IMR-90 (cell line): ENCODE data around the gene DRD5. TPM values are rescaled to one million over a fixed set of nuclear protein-coding genes. Genes with fewer than 3 reads are reported as not detected.

ENCODE experiments used
- ATAC-seq: fragments of 200-7000 bp; cut with Tn5 transposase; 2 replicates; pipeline ENCODE4 v1.9.1; 2020; ENCODE audit warnings: low read depth, mild to moderate bottlenecking, moderate library complexity
- BruUV-seq: library from RNA; stranded (reverse); fragments of 400-500 nt; replicated peaks from 2 replicates; lab custom pipeline; 2021; lab: Mats Ljungman, UMichigan
- CTCF ChIA-PET: fragments of 300-600 bp; formaldehyde crosslinking; extraction: SDS; loops from one replicate; lab custom pipeline; 2021; ENCODE audit warnings: antibody characterized with exemption; lab: Yijun Ruan, JAX
- POLR2A ChIA-PET: fragments of 300-600 bp; sonication (Branson Sonifier 250); formaldehyde crosslinking; loops from one replicate; lab custom pipeline; 2022; ENCODE audit warnings: antibody characterized with exemption; ENCODE audit not compliant: unreplicated experiment; lab: Charles Lee
- DNase-seq: peaks from one replicate; pipeline ENCODE4 v3.0.0; 2013
- H2AFZ ChIP-seq: replicated peaks from 2 replicates; pipeline ENCODE3; 2013; ENCODE audit warnings: low read length, mild to moderate bottlenecking; ENCODE audit not compliant: poor library complexity
- H2AK5ac ChIP-seq: 2 replicates; pipeline ENCODE4 v1.6.1; 2013; ENCODE audit warnings: low read depth, low read length, inconsistent platforms
- H2AK9ac ChIP-seq: replicated peaks from 2 replicates; pipeline ENCODE3; 2013; ENCODE audit warnings: mild to moderate bottlenecking, low read depth, low read length, moderate library complexity; ENCODE audit not compliant: poor library complexity
- H2BK120ac ChIP-seq: 2 replicates; pipeline ENCODE4 v1.6.1; 2013; ENCODE audit warnings: low read depth, low read length, inconsistent platforms
- H2BK15ac ChIP-seq: 3 replicates; pipeline ENCODE4 v1.6.1; 2013; ENCODE audit warnings: low read depth, low read length, inconsistent platforms
- H2BK20ac ChIP-seq: 2 replicates; pipeline ENCODE4 v1.6.1; 2013; ENCODE audit warnings: low read depth, mild to moderate bottlenecking, inconsistent platforms, low read length, moderate library complexity
- H2BK5ac ChIP-seq: 2 replicates; pipeline ENCODE4 v1.6.1; 2013; ENCODE audit warnings: mild to moderate bottlenecking, low read depth, low read length, inconsistent platforms; ENCODE audit not compliant: poor library complexity, severe bottlenecking
- H3K14ac ChIP-seq: replicated peaks from 2 replicates; pipeline ENCODE4 v1.6.1; 2013; ENCODE audit warnings: low read depth, low read length, inconsistent platforms
- H3K18ac ChIP-seq: 2 replicates; pipeline ENCODE4 v1.6.1; 2013; ENCODE audit warnings: low read depth, low read length, control low read depth
- H3K23ac ChIP-seq: 2 replicates; pipeline ENCODE4 v1.6.1; 2013; ENCODE audit warnings: low read depth, low read length, inconsistent platforms
- H3K27ac ChIP-seq: 2 replicates; pipeline ENCODE4 v1.5.1; 2013; ENCODE audit warnings: mild to moderate bottlenecking, control low read depth, low read length; ENCODE audit not compliant: insufficient read depth
- H3K27me3 ChIP-seq: 2 replicates; pipeline ENCODE4 v1.6.1; 2013; ENCODE audit warnings: low read length; ENCODE audit not compliant: control insufficient read depth, insufficient read depth
- H3K36me3 ChIP-seq: 2 replicates; pipeline ENCODE4 v1.6.1; 2013; ENCODE audit warnings: low read length, mixed read lengths; ENCODE audit not compliant: control insufficient read depth, insufficient read depth
- H3K4ac ChIP-seq: 2 replicates; pipeline ENCODE4 v1.6.1; 2013; ENCODE audit warnings: low read depth, low read length, inconsistent platforms
- H3K4me1 ChIP-seq: 2 replicates; pipeline ENCODE4 v1.6.1; 2013; ENCODE audit warnings: low read length, mixed read lengths; ENCODE audit not compliant: control insufficient read depth, insufficient read depth
- H3K4me2 ChIP-seq: 2 replicates; pipeline ENCODE4 v1.6.1; 2013; ENCODE audit warnings: low read depth, mild to moderate bottlenecking, control low read depth, low read length, moderate library complexity
- H3K4me3 ChIP-seq: 2 replicates; pipeline ENCODE4 v1.5.1; 2013; ENCODE audit warnings: low read depth, mild to moderate bottlenecking, control low read depth, low read length, moderate library complexity; ENCODE audit not compliant: insufficient read depth
- H3K56ac ChIP-seq: 2 replicates; pipeline ENCODE4 v1.6.1; 2013; ENCODE audit warnings: low read length, inconsistent platforms; ENCODE audit not compliant: insufficient read depth; ENCODE audit errors: extremely low read depth
- H3K79me1 ChIP-seq, 2 experiments: 2 replicates each; pipeline ENCODE4 v1.6.1; 2013; ENCODE audit warnings: low read length in 2 of 2, inconsistent platforms in 1 of 2, low read depth in 1 of 2
- H3K9ac ChIP-seq: 2 replicates; pipeline ENCODE4 v1.6.1; 2013; ENCODE audit warnings: low read depth, low read length, control low read depth
- H3K9me1 ChIP-seq: 2 replicates; pipeline ENCODE4 v1.6.1; 2013; ENCODE audit warnings: low read length, inconsistent platforms; ENCODE audit not compliant: insufficient read depth
- H3K9me3 ChIP-seq: 2 replicates; pipeline ENCODE4 v1.6.1; 2013; ENCODE audit warnings: low read length; ENCODE audit not compliant: control insufficient read depth, insufficient read depth
- H4K20me1 ChIP-seq: 2 replicates; pipeline ENCODE4 v1.6.1; 2013; ENCODE audit warnings: low read length, inconsistent platforms; ENCODE audit not compliant: insufficient read depth
- H4K5ac ChIP-seq: 2 replicates; pipeline ENCODE4 v1.6.1; 2013; ENCODE audit warnings: mild to moderate bottlenecking, low read depth, low read length, control low read depth
- H4K8ac ChIP-seq, 2 experiments: 2 replicates each; pipeline ENCODE4 v1.6.1; 2013; ENCODE audit warnings: low read depth in 2 of 2, low read length in 2 of 2, control low read depth in 1 of 2, inconsistent platforms in 1 of 2
- H4K91ac ChIP-seq: 2 replicates; pipeline ENCODE4 v1.6.1; 2013; ENCODE audit warnings: low read depth, low read length, inconsistent platforms; ENCODE audit not compliant: insufficient read depth
- BHLHE40 ChIP-seq: fragments of 150-350 bp; IDR thresholded peaks from 2 replicates; pipeline ENCODE4 v1.6.1; 2016; ENCODE audit warnings: mild to moderate bottlenecking, low read depth, low read length
- NFE2L2 ChIP-seq: fragments of 150-350 bp; IDR thresholded peaks from 2 replicates; pipeline ENCODE4 v1.6.1; 2016; ENCODE audit warnings: low read depth, mild to moderate bottlenecking, low read length
- RCOR1 ChIP-seq: IDR thresholded peaks from 2 replicates; pipeline ENCODE4 v1.6.1; 2012; ENCODE audit warnings: mild to moderate bottlenecking, low read length, improper control_type of control experiment; ENCODE audit not compliant: insufficient replicate concordance
- WGBS, 2 experiments: methylation state at CpG; one replicate each; pipeline versions ENCODE4 v1.1.5 to v1.1.7; 2013; ENCODE audit warnings: missing lambda C conversion rate in 2 of 2; ENCODE audit not compliant: insufficient read length in 1 of 2; ENCODE audit errors: extremely low coverage in 2 of 2; 5-methylcytosine and 5-hydroxymethylcytosine counted together
- dilution Hi-C: fragments of 300-500 bp; cut with HindIII; formaldehyde crosslinking; loops from one replicate; pipeline ENCODE4 v1.14.3; 2018; ENCODE audit warnings: low sequenced_read_pairs; ENCODE audit not compliant: unreplicated experiment
- in situ Hi-C: fragments of 300-500 bp; cut with MboI; formaldehyde crosslinking; loops from 3 replicates; pipeline ENCODE4 v1.14.3; 2019; ENCODE audit warnings: low sequenced_read_pairs, inconsistent platforms, mixed read lengths
- intact Hi-C: fragments of 100-400 bp; cut with micrococcal nuclease; formaldehyde crosslinking; loops from 2 replicates; pipeline ENCODE4 v1.10.0; 2022
- polyA plus RNA-seq, 3 experiments: library from polyadenylated mRNA; depleted of rRNA; stranded (reverse); fragments of >200 nt; gene quantifications; 2 replicates each; pipeline ENCODE4 v1.2.3, GENCODE V29; 2012; ENCODE audit warnings: low replicate concordance in 1 of 3
- total RNA-seq: library from RNA; depleted of rRNA; stranded (reverse); fragments of >200 nt; gene quantifications from 2 replicates; pipeline ENCODE4 v1.2.3, GENCODE V29; 2012

Gene DRD5
- total and polyA plus RNA-seq, 2 of the 4 experiments (the other 2 are of a cell fraction): not detected

DNA sequence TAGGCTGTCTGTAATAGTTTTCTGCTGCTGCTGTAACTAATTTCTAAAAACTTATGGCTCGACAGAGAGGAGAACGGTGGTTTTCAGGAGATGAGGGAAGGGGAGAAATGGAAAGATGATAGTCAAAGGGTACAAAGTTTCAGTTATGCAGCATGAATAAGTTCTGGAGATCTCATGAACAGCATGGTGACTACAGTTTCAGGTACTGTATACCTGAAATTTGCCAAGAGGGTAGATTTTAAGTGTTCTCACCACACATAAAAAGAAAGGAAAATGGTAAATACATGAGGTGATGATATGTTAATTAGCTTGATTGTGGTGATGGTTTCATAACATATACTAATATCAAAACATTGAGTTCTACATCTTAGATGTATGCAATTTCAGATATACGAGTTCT is 34.9 kb downstream of the DRD5 start:
- H4K20me1 ChIP-seq: no peaks in the 10 kb centered on the region
- H3K4ac ChIP-seq: no peak overlapping the region
- no peak overlapping the region for H2AK5ac ChIP-seq
- no peak overlapping the region for H2BK15ac ChIP-seq
- H3K79me1 ChIP-seq: no peaks in the 10 kb centered on the region
- no peak overlapping the region for H3K23ac ChIP-seq
- no peak overlapping the region for H4K5ac ChIP-seq
- no TSS peak for BruUV-seq
- no peak overlapping the region for H2BK120ac ChIP-seq
- no peak overlapping the region for H3K27ac ChIP-seq
- H3K9me1 ChIP-seq: no peaks in the 10 kb centered on the region
- no peak overlapping the region for H4K8ac ChIP-seq
- H3K18ac ChIP-seq: no peak overlapping the region
- H3K14ac ChIP-seq: no peak overlapping the region
- DNase-seq (no peak), ATAC-seq (no peak)
- H3K36me3 ChIP-seq: no peaks in the 10 kb centered on the region
- ChIA-PET CTCF (no interaction called here), POLR2A (no interaction called here)
- no peaks in the 10 kb centered on the region for H3K27me3 ChIP-seq
- no peaks in the 10 kb centered on the region for H3K4me1 ChIP-seq
- in situ Hi-C loops: no loop called here
- WGBS, 2 experiments: 80% methylated on average over 1 of the region's 3 CpGs; no CpG with 5 or more reads in 1 of the 2 experiments
- H3K9ac ChIP-seq: no peak overlapping the region
- H3K9me3 ChIP-seq: peaks cover 7% of the 10 kb centered on the region
- intact Hi-C loops: no loop called here
- no peak overlapping the region for H2BK5ac ChIP-seq
- no peak overlapping the region for H3K56ac ChIP-seq
- dilution Hi-C loops: no loop called here
- H3K4me2 ChIP-seq: no peak overlapping the region
- H2BK20ac ChIP-seq: no peak overlapping the region
- no peak overlapping the region for H4K91ac ChIP-seq
- H2AK9ac ChIP-seq: no peak overlapping the region
- H2AFZ ChIP-seq: no peak overlapping the region
- TF ChIP-seq RCOR1: no peak
- no peak for TF ChIP-seq BHLHE40
- TF ChIP-seq NFE2L2: no peak
- H3K4me3 ChIP-seq: no peak overlapping the region
